ENCODE measurements around the gene IL7R. TPM values are rescaled to one million over a fixed set of nuclear protein-coding genes. Genes with fewer than 3 reads are reported as not detected.

Gene IL7R
- total and polyA plus RNA-seq, 7 experiments from 2014 or later: 341 to 1,298 (median 690) TPM

- H3K4me1 ChIP-seq (ENCODE audit: control insufficient read depth in 2 of 2, insufficient read depth in 2 of 2, low read length in 2 of 2): peaks cover 10 to 14% of the 10 kb centered on the region in 2 donors
- H3K4me3 Mint-ChIP-seq: peak overlapping the region; percentile 70 to 87 (median 80)
- DNase-seq: peak; percentile 60 to 87 (median 80)
- H3K27me3 ChIP-seq (ENCODE audit: control insufficient read depth in 2 of 2, insufficient read depth in 2 of 2, low read length in 2 of 2): no peaks in the 10 kb centered on the region
- ChIA-PET POLR2A (interaction anchor here (0.6 to 4.0 kb wide), 15 partner anchors 43 to 274 kb away, joined by 3 to 16 read pairs (median 3); partner anchors contain the start of gene IL7R), CTCF (interaction anchor here (0.6 to 4.9 kb wide), 43 partner anchors 10 to 837 kb away, joined by 3 to 137 read pairs (median 5); partner anchors contain the start of genes IL7R and SPEF2)
- H3K27me3 Mint-ChIP-seq: peaks cover 0 to 5% (median 0%) of the 10 kb centered on the region in 5 donors
- H3K36me3 Mint-ChIP-seq: peaks cover 0 to 3% (median 0%) of the 10 kb centered on the region in 5 donors
- peak overlapping the region; percentile 55 for H3K4me3 ChIP-seq (ENCODE audit: low read length)
- H3K9me3 Mint-ChIP-seq: peaks cover 0 to 3% (median 0%) of the 10 kb centered on the region in 11 donors
- H3K27ac Mint-ChIP-seq: peak overlapping the region; percentile 57 to 89 (median 79)
- peak; percentile 93 for ATAC-seq
- intact Hi-C loops (cut with micrococcal nuclease): loop anchor here (1.0 to 5.0 kb wide), 18 partner anchors 23 to 1438 kb away; partner anchors contain the start of genes SPEF2 (in 2 of the 2) and IL7R (in 1 of the 2)
- H3K27ac ChIP-seq (ENCODE audit: low read depth, low read length): no peak overlapping the region
- no peaks in the 10 kb centered on the region for H3K9me3 ChIP-seq (ENCODE audit: control insufficient read depth in 2 of 3, low read length in 3 of 3)
- no peaks in the 10 kb centered on the region for H3K36me3 ChIP-seq (ENCODE audit: control insufficient read depth in 2 of 3, insufficient read depth in 3 of 3, low read length in 3 of 3)
- H3K4me1 Mint-ChIP-seq: peaks cover 18 to 53% (median 38%) of the 10 kb centered on the region in 7 donors
These were observed 68.4 kb downstream of the IL7R start for GRCh38 chr5:35924950-35925722.

GRCh38 chr5:35926389-35927051 lies 69.8 kb downstream of the IL7R start:
- Histone ChIP-seq H3K27me3 (ENCODE audit: control insufficient read depth in 2 of 2, insufficient read depth in 2 of 2, low read length in 2 of 2) (no peaks in the 10 kb centered on the region), H3K9me3 (ENCODE audit: control insufficient read depth in 2 of 3, low read length in 3 of 3) (no peaks in the 10 kb centered on the region), H3K27ac (ENCODE audit: low read depth, low read length) (no peak overlapping the region), H3K4me3 (ENCODE audit: low read length) (no peak overlapping the region), H3K4me1 (ENCODE audit: control insufficient read depth in 2 of 2, insufficient read depth in 2 of 2, low read length in 2 of 2) (peaks cover 10 to 14% of the 10 kb centered on the region in 2 donors), H3K36me3 (ENCODE audit: control insufficient read depth in 2 of 3, insufficient read depth in 3 of 3, low read length in 3 of 3) (no peaks in the 10 kb centered on the region)
- H3K4me3 Mint-ChIP-seq: peak overlapping the region; percentile 35 to 87 (median 58)
- ChIA-PET CTCF (interaction anchor here (0.6 to 4.9 kb wide), 28 partner anchors 8 to 1024 kb away, joined by 3 to 137 read pairs (median 4); partner anchors contain the start of genes CAPSL and SPEF2), POLR2A (interaction anchor here (0.6 to 1.3 kb wide), 7 partner anchors 46 to 275 kb away, joined by 3 to 6 read pairs (median 4); no protein-coding TSS in a partner anchor)
- H3K9me3 Mint-ChIP-seq: no peaks in the 10 kb centered on the region
- H3K27me3 Mint-ChIP-seq: peaks cover 0 to 13% (median 5%) of the 10 kb centered on the region in 5 donors
- DNase-seq (peak; percentile 29 to 80 (median 73)), ATAC-seq (peak; percentile 70)
- H3K36me3 Mint-ChIP-seq: no peaks in the 10 kb centered on the region
- H3K4me1 Mint-ChIP-seq: peaks cover 18 to 49% (median 35%) of the 10 kb centered on the region in 7 donors
- peak overlapping the region in 3 of 9 donors; percentile 1 to 60 (median 7) for H3K27ac Mint-ChIP-seq
- intact Hi-C loops (cut with micrococcal nuclease): loop anchor here (1.0 to 5.0 kb wide), 8 partner anchors 275 to 1439 kb away; no protein-coding TSS in a partner anchor

Other genes starting within 250 kb of the IL7R start
- 10 to 100 TPM in 2 of 5 experiments, 1 to 10 TPM in 3; 7.1 to 13.5 (median 9.9) TPM for gene SPEF2, start 239.0 kb upstream of the IL7R start, total RNA-seq
- gene SPEF2, start 239.0 kb upstream of the IL7R start, polyA plus RNA-seq: 1 to 10 TPM; 5.5 to 7.3 TPM
- gene CAPSL, start 81.7 kb downstream of the IL7R start, total RNA-seq: not detected
- not detected for gene CAPSL, start 81.7 kb downstream of the IL7R start, polyA plus RNA-seq
- not detected for gene UGT3A1, start 134.5 kb downstream of the IL7R start, total RNA-seq
- gene UGT3A1, start 134.5 kb downstream of the IL7R start, polyA plus RNA-seq: not detected
- under 1 TPM in 1 of 5 experiments, not detected in 4; 0.39 TPM for gene UGT3A2, start 210.0 kb downstream of the IL7R start, total RNA-seq
- gene UGT3A2, start 210.0 kb downstream of the IL7R start, polyA plus RNA-seq: under 1 TPM in 1 of 2 donors, not detected in 1; 0.94 TPM

All from naive thymus-derived CD4-positive, alpha-beta T cell (primary cell).